ENCODE results near the gene OSBPL10.

The OSBPL10 gene

GRCh38 chr3:31840252-31840651, 140.8 kb downstream of the OSBPL10 start:
- DNase-seq, result no peak

- DNase-seq, result no peak
Measured at GRCh38 chr3:31839144-31839917, 141.7 kb downstream of the OSBPL10 start.

DNA sequence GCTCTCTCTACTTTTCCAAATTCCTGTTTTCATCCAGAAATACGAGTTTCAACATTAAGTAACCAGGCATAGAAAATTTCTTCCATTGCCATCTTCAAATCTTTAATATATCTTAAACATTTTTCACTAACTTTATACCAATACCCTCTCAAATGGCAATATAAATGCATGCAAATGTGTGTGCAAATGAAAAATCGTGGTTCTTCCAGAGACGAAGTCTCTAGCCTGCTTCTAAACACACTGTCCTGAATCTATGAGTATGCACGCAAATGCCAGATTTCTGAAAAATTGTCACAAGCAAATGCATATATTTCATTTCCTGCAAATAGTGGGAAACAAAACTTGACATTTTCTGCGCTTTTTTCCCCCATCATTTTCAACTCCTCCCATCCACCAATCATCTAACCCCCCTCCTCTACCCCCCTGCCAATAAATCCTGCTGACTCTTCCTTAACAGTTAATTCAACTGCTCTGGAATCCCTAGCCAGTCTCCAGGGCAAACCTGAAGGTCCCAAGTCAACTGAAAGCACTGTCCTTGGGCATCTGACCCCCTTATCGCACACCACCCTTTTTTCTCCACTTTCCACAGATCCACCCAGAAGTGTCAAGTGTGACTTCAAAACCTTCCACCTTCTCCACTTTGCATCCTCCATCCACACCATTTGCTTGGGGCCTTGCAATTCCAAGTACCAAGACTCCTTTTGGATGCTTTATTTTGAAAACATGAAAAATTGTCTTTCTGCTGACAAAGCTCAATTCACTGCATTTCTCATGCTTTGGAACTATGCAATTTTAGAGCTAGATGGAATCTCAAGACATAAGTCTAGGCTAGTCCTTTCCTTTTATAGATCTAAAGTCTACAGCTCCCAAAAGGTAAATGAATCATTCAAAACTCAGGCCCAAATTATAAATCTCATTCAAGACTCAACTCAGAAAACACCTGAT, 144.7 kb downstream of the OSBPL10 start:
- DNase-seq, result no peak

DNA sequence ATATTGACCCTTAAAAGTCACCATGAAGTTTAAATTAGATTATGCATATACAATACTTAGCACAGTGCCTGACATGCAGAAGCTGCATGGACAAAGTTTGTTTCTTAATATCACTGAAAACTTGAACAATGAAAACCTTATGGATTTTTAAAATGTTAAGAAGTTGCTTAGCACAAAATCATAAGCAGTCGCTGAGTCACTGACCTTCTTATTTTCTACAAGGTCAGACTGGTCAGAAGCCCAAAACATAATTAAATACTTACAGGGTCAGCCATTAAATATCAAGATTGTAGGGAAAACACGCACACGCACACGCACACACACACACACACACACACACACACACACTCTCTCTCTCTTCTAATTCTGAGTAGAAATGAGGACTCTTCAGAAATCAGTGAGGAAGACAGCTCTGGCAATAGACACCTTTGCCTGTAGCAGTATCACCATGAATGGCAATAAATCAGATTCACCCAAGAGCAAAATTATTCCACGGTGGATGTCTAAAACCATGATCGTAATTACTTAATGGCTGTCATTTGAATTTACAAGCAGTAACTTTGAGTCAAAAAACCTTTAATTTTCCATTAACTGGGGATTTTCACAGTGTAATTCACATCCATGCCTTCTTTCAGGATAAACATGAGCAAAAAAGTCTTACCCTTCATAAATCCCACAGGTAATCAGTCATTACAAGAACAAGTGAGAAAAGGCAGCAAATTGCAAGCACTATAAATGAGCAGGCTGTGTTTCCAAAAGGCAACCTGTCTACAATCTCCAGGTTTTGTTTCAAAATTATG, 147.5 kb downstream of the OSBPL10 start:
- no peak for DNase-seq

GRCh38 chr3:31832551-31832950, 148.5 kb downstream of the OSBPL10 start:
- no peak for DNase-seq

DNA sequence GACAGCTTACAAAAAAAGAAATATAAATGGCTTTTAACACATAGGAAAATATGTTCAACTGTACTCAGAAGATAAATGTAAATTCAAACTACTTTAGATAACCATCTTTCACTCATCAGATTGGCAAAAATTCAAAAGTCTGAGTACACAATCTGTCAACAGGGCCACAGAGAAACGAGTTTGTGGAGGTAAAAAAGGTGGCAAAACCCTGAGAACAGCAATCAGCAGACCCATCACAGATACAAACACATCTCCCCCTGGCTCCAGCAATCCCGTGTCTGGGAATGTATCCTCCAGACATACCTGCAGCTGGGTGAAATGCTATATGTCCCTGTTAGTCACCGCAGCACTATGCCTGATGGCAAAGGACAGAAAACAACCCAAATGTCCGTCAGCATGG, 149.5 kb downstream of the OSBPL10 start:
- DNase-seq, result no peak

DNA sequence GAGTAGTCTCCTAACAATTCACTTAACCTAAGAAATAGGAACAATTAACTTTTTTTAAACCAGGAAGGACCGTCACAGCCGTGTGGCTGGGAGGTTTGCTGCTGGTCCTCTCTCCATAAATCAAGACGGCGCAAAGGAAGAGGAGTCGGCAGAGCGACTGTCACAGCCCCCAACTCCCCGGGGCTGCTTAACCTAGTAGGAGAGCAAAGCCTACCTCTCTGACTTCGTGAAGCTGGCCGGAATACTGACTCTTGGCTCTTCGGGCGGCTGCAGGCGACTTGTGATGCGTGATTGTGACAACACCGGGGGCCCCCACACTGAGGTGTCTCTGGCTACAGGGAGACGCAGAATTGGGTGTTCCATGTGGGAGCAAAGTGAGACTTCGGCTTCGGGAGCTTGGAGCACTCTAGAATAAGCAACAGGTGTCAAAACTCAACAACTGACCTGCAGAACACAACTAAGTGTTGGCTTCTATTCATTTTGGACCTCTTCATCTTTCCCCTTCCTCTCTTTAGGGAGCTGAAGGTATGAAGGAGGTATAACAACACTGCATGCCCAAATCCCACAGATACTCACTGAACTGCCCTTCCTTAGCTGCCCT, 151.1 kb downstream of the OSBPL10 start:
- no peak for DNase-seq

GRCh38 chr3:31829010-31829409, 152.1 kb downstream of the OSBPL10 start:
- DNase-seq, result no peak

- no peak for DNase-seq
Measured at GRCh38 chr3:31828007-31828406, 153.1 kb downstream of the OSBPL10 start.

DNA sequence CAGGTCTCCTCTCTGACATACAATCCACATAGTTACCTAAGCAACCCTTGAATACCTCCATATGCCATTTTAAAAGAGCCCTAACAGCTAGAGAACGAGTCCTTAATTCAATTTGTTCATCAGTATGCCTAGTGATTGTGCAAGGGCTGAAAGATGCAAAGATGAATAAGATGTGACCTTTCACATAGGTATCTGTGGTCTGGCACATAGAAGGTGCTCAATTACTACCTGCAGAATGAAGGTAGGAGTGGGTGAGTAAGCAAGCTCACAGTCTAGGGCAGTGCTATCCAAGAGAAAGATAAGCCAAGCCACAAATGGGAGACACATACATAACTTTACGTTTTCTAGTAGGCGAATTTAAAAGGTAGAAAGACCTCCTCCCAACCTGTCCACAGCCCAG, 157.9 kb downstream of the OSBPL10 start:
- no peak for DNase-seq

DNA sequence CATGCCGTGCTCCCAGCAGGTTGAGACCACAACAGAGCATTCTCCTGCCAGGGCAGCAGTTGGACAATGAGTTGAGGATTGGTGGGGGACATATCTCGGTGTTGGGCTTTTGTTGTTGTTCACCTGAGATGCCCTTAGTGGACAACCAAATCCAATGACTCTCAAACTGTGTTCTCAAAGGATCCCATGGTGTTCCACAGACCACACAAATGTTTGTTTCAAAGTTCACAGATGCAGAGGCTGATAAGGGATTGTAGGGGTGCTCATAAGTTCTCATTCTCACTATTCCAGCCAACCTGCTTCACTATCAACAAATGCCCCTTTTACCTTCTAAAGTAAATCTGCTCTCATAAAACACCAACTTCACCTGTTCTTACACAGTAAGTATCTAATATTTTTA, 159.9 kb downstream of the OSBPL10 start:
- DNase-seq, result no peak

GRCh38 chr3:31819441-31819840, 161.6 kb downstream of the OSBPL10 start:
- no peak for DNase-seq

GRCh38 chr3:31817411-31817966, 163.6 kb downstream of the OSBPL10 start:
- no peak for DNase-seq

- no peak for DNase-seq
Measured at GRCh38 chr3:31815631-31816440, 165.2 kb downstream of the OSBPL10 start.

GRCh38 chr3:31815006-31815405, 166.1 kb downstream of the OSBPL10 start:
- DNase-seq, result no peak

DNA sequence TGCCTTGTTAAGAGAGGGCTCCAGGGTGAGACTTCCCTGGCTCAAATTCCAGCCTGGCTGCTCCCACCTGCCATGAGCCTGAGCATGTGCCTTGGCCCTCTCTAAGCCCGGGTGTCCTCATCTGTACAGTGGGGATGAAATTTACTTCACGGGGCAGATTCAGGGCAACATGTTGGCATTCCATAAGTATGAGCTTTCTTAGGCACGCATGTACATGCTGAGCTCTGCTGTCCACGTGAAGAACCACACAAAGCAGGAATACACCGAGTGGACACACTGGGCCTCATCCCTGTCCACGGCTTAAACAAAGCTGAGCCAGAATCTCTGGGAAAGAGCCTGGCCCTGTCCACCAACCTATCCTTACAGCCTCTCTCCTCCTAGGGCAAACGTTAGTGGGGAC, 167.4 kb downstream of the OSBPL10 start:
- DNase-seq, result no peak

DNA sequence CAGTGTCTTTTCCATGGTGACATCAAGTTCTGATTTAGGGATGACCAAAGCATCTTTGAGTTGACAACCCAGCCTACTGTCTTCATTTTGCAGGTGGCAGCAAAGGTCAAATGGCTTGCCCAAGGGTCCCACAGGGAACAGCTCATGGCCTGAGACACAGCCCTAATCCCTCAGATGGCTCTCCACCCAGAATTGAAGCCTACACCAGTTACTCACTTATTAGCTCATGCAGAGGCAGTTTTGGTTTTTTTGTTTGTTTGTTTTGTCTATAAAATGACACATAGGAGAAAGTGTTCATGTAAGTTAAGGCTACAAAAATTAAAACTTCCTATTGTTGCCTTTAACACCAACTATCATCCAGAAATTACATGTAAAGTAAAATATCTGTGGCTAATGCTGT, 167.9 kb downstream of the OSBPL10 start:
- no peak for DNase-seq

DNA sequence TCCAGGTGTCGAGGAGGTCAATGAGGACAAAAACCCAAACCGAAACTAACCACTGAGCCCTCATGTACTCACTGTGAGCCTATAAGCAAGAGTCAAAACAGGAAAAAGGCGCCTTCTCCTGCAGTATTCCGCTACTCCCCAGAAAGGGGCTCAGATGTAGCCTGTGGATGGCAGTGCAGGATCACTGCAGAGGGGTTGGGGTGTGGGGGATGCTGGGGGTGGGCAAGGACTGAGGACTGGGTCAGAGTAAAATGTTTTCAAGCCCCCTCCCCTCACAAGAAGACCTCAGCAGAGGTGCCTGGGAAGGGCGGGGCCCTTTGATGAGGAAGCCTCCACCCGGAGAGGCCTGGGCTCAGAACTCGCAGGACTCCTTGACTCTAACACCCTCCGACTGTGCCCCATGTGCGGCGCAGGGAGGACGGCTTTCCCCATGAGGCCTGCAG, 170.1 kb downstream of the OSBPL10 start:
- no peak for DNase-seq

- DNase-seq, result no peak
Measured at GRCh38 chr3:31808143-31808720, 172.8 kb downstream of the OSBPL10 start.

- DNase-seq, result no peak
Measured at GRCh38 chr3:31804251-31805051, 176.6 kb downstream of the OSBPL10 start.
